Amygdala (tissue), 56 donors: ENCODE results near the gene TIMM21.
A peak's percentile ranks its signal among the peaks of the same experiment; 100 is the strongest.

ENCODE experiments used
- DNase-seq, 56 donors: peaks; one replicate each; lab custom pipeline; 2025; lab: John Stamatoyannopoulos, UW

TIMM21 gene

GRCh38 chr18:74185860-74186259 lies 37.5 kb downstream of the TIMM21 start:
- DNase-seq = no peak

- no peak for DNase-seq
These were observed 38.3 kb downstream of the TIMM21 start for GRCh38 chr18:74186661-74187060.

- DNase-seq = no peak
These were observed 41.8 kb downstream of the TIMM21 start for GRCh38 chr18:74190086-74190485.

GRCh38 chr18:74191577-74191976 lies 43.3 kb downstream of the TIMM21 start:
- no peak for DNase-seq

GRCh38 chr18:74194691-74195090 lies 46.4 kb downstream of the TIMM21 start:
- DNase-seq = no peak

- DNase-seq = peak in 21 of 56 donors; percentile 2 to 72 (median 20)
These were observed 48.1 kb downstream of the TIMM21 start for GRCh38 chr18:74196220-74197119.

- DNase-seq = no peak
These were observed 49.5 kb downstream of the TIMM21 start for GRCh38 chr18:74197705-74198341.

GRCh38 chr18:74198453-74198852 lies 50.1 kb downstream of the TIMM21 start:
- no peak for DNase-seq

- no peak for DNase-seq
These were observed 52.5 kb downstream of the TIMM21 start for GRCh38 chr18:74200780-74201179.

GRCh38 chr18:74203811-74204210 lies 55.5 kb downstream of the TIMM21 start:
- DNase-seq = no peak

GRCh38 chr18:74204526-74205152 lies 56.3 kb downstream of the TIMM21 start:
- DNase-seq = peak in 2 of 56 donors; percentile 5 to 8
